Transverse colon (tissue), 4 donors: ENCODE measurements around the gene GAB3. TPM values are rescaled to one million over a fixed set of nuclear protein-coding genes. Genes with fewer than 3 reads are reported as not detected.
"Not testable (repeated sequence)": the region's sequence is repeated elsewhere in the genome, so short reads cannot be mapped to it uniquely, and the experiment has no call there.

Experiments
- DNase-seq: peaks from one replicate; pipeline ENCODE4 v3.0.0-alpha.2; 2019
- H3K27ac ChIP-seq, 4 donors: fragments of 200-600 bp; sonication (generic); 2 replicates each; pipeline ENCODE4 v1.5.1; 2016 to 2018; ENCODE audit warnings: inconsistent platforms in 4 of 4
- H3K27me3 ChIP-seq: fragments of 200-600 bp; sonication (generic); 2 replicates; pipeline ENCODE4 v1.5.1; 2017; ENCODE audit warnings: inconsistent platforms
- H3K36me3 ChIP-seq, 4 donors: fragments of 200-600 bp; sonication (generic); 2 replicates each; pipeline ENCODE4 v1.5.1; 2017 to 2019; ENCODE audit warnings: inconsistent platforms in 4 of 4
- H3K4me1 ChIP-seq, 4 donors: fragments of 200-600 bp; sonication (generic); 2 replicates each; pipeline ENCODE4 v1.5.1; 2017 to 2020; ENCODE audit warnings: inconsistent platforms in 4 of 4
- H3K4me3 ChIP-seq, 4 donors: fragments of 200-600 bp; sonication (generic); 1 replicate in 1 of 4; 2 replicates in 3 of 4; pipeline versions ENCODE4 v1.5.1 to v1.6.1; 2017 to 2019; ENCODE audit warnings: inconsistent platforms in 4 of 4
- H3K9me3 ChIP-seq, 2 donors: fragments of 200-600 bp; sonication (generic); 2 replicates each; pipeline ENCODE4 v1.5.1; 2017 to 2019; ENCODE audit warnings: inconsistent platforms in 2 of 2
- EP300 ChIP-seq: sonication (generic); formaldehyde crosslinking; IDR thresholded peaks from one replicate; pipeline ENCODE4 v1.6.1; 2017; ENCODE audit warnings: antibody characterized with exemption, low read depth
- POLR2A ChIP-seq: fragments of 450-650 bp; IDR thresholded peaks from one replicate; pipeline ENCODE4 v1.6.1; 2016; ENCODE audit warnings: antibody characterized with exemption, mild to moderate bottlenecking, moderate library complexity
- POLR2AphosphoS5 ChIP-seq, 3 donors: sonication (generic); formaldehyde crosslinking; IDR thresholded peaks; one replicate each; pipeline ENCODE4 v1.6.1; 2016; ENCODE audit warnings: antibody characterized with exemption in 3 of 3
- WGBS, 2 donors: methylation state at CpG; one replicate each; pipeline ENCODE4 v1.1.5; 2018; ENCODE audit warnings: low coverage in 1 of 2; 5-methylcytosine and 5-hydroxymethylcytosine counted together
- in situ Hi-C, 4 donors: fragments of 200-750 bp; cut with MboI; loops; one replicate each; pipeline versions ENCODE4 v1.15.0 to v1.15.1; 2017; ENCODE audit warnings: low sequenced_read_pairs in 3 of 4, low pct_ligation_motif_present in 1 of 4, low pct_unique_long_range_greater_than_20kb in 1 of 4
- intact Hi-C: fragments of 100-400 bp; cut with DNase I; formaldehyde crosslinking; loops from one replicate; pipeline ENCODE4 v1.15.1; 2023; ENCODE audit warnings: low total_unique reads
- total RNA-seq, 4 donors: library from RNA; depleted of rRNA; stranded (reverse); fragments of >200 nt; gene quantifications; one replicate each; pipeline ENCODE4 v1.1.0, GENCODE V29; 2016
- TF ChIP-seq, protein P1 (sequence below), 5 experiments: fragments of 200-600 bp in 3 of 5; fragments of 450-650 bp in 2 of 5; sonication (generic) in 3 of 5; IDR thresholded peaks; 1 replicate in 2 of 5; 2 replicates in 3 of 5; pipeline ENCODE4 v1.5.1; 2016 to 2017; ENCODE audit warnings: antibody characterized with exemption in 5 of 5, inconsistent platforms in 3 of 5, mild to moderate bottlenecking in 2 of 5, moderate library complexity in 1 of 5

The GAB3 gene
- total RNA-seq, 4 donors from 2014 or later, result 0.37 to 4.4 (median 3.0) TPM

- no peaks in the 10 kb centered on the region for H3K9me3 ChIP-seq
- H3K27ac ChIP-seq, result no peak overlapping the region
- WGBS, 2 donors, result 68 to 71% methylated on average over 2 to 8 of the region's 8 CpGs
- H3K4me1 ChIP-seq, result no peaks in the 10 kb centered on the region
- H3K36me3 ChIP-seq, result no peaks in the 10 kb centered on the region
- no peaks in the 10 kb centered on the region for H3K27me3 ChIP-seq
- TF ChIP-seq POLR2A, result no peak
- TF ChIP-seq, protein P1, sequence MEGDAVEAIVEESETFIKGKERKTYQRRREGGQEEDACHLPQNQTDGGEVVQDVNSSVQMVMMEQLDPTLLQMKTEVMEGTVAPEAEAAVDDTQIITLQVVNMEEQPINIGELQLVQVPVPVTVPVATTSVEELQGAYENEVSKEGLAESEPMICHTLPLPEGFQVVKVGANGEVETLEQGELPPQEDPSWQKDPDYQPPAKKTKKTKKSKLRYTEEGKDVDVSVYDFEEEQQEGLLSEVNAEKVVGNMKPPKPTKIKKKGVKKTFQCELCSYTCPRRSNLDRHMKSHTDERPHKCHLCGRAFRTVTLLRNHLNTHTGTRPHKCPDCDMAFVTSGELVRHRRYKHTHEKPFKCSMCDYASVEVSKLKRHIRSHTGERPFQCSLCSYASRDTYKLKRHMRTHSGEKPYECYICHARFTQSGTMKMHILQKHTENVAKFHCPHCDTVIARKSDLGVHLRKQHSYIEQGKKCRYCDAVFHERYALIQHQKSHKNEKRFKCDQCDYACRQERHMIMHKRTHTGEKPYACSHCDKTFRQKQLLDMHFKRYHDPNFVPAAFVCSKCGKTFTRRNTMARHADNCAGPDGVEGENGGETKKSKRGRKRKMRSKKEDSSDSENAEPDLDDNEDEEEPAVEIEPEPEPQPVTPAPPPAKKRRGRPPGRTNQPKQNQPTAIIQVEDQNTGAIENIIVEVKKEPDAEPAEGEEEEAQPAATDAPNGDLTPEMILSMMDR (IDR thresholded peaks at IDR 0.05), result no peak
- no peak for TF ChIP-seq POLR2AphosphoS5 (IDR thresholded peaks at IDR 0.05)
- no peak for TF ChIP-seq EP300
- no peak for DNase-seq
- in situ Hi-C loops, result no loop called here
- intact Hi-C loops, result no loop called here
- H3K4me3 ChIP-seq, result no peak overlapping the region
Measured at GRCh38 chrX:154695911-154696675, 54.8 kb downstream of the GAB3 start.

GRCh38 chrX:154693394-154693793 is 57.5 kb downstream of the GAB3 start:
- H3K27ac ChIP-seq, result no peak overlapping the region
- WGBS, 2 donors, result 89 to 95% methylated on average over 3 of the region's 3 CpGs
- TF ChIP-seq POLR2AphosphoS5 (IDR thresholded peaks at IDR 0.05) (no peak), POLR2A (no peak), EP300 (no peak)
- TF ChIP-seq, protein P1 (IDR thresholded peaks at IDR 0.05), result no peak
- no peak for DNase-seq
- H3K36me3 ChIP-seq, result no peaks in the 10 kb centered on the region
- H3K27me3 ChIP-seq, result no peaks in the 10 kb centered on the region
- in situ Hi-C loops (no loop called here), intact Hi-C loops (no loop called here)
- H3K9me3 ChIP-seq, result no peaks in the 10 kb centered on the region
- no peak overlapping the region for H3K4me3 ChIP-seq
- H3K4me1 ChIP-seq, result no peaks in the 10 kb centered on the region

DNA sequence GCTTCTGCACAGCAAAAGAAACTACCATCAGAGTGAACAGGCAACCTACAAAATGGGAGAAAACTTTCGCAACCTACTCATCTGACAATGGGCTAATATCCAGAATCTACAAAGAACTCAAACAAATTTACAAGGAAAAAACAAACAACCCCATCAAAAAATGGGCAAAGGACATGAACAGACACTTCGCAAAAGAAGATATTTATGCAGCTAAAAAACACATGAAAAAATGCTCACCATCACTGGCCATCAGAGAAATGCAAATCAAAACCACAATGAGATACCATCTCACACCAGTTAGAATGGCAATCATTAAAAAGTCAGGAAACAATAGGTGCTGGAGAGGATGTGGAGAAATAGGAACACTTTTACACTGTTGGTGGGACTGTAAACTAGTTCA is 60.4 kb downstream of the GAB3 start:
- intact Hi-C loops, H3K9me3 ChIP-seq, H3K27me3 ChIP-seq, DNase-seq, in situ Hi-C loops, H3K4me1 ChIP-seq, H3K36me3 ChIP-seq, H3K4me3 ChIP-seq, H3K27ac ChIP-seq: not testable (repeated sequence)
- WGBS, 2 donors, result 83% methylated on average over 2 of the region's 2 CpGs; no CpG with 5 or more reads in 1 of the 2 donors

GRCh38 chrX:154672084-154672483 is 78.8 kb downstream of the GAB3 start:
- in situ Hi-C loops, DNase-seq, H3K9me3 ChIP-seq, intact Hi-C loops, H3K27ac ChIP-seq, H3K27me3 ChIP-seq, H3K36me3 ChIP-seq, H3K4me3 ChIP-seq, H3K4me1 ChIP-seq: not testable (repeated sequence)

DNA sequence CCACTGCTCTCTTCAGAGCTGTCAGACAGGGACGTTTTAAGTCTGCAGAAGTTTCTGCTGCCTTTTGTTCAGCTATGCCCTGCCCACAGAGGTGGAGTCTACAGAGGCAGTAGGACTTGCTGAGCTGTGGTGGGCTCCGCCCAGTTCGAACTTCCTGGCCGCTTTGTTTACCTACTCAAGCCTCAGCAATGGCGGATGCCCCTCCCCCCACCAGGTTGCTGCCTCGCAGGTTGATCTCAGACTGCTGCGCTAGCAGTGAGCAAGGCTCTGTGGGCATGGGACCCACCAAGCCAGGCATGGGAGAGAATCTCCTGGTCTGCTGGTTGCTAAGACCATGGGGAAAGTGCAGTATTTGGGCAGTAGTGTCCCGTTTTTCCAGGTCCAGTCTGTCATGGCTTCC is 80.0 kb downstream of the GAB3 start:
- H3K27ac ChIP-seq, in situ Hi-C loops: not testable (repeated sequence)

GRCh38 chrX:154661899-154662298 is 89.0 kb downstream of the GAB3 start:
- no peaks in the 10 kb centered on the region for H3K4me1 ChIP-seq
- in situ Hi-C loops (no loop called here), intact Hi-C loops (no loop called here)
- no peak overlapping the region for H3K4me3 ChIP-seq
- H3K27ac ChIP-seq, result no peak overlapping the region
- no peaks in the 10 kb centered on the region for H3K9me3 ChIP-seq
- TF ChIP-seq, protein P1 (IDR thresholded peaks at IDR 0.05), result no peak
- TF ChIP-seq POLR2A (no peak), POLR2AphosphoS5 (IDR thresholded peaks at IDR 0.05) (no peak), EP300 (no peak)
- no peaks in the 10 kb centered on the region for H3K27me3 ChIP-seq
- whole genome bisulfite sequencing, 2 donors, result 82% methylated on average over 7 of the region's 7 CpGs; no CpG with 5 or more reads in 1 of the 2 donors
- H3K36me3 ChIP-seq, result no peaks in the 10 kb centered on the region
- DNase-seq, result no peak

More for the DNA sequence above, 80.0 kb downstream of the GAB3 start:
- intact Hi-C loops, H3K27me3 ChIP-seq, H3K4me1 ChIP-seq, H3K4me3 ChIP-seq, H3K36me3 ChIP-seq, H3K9me3 ChIP-seq, DNase-seq: not testable (repeated sequence)
- WGBS, 2 donors, result 73% methylated on average over 8 of the region's 8 CpGs; no CpG with 5 or more reads in 1 of the 2 donors
